IMR-90 (cell line): ENCODE results near the gene PCGF3. TPM values are rescaled to one million over a fixed set of nuclear protein-coding genes. Genes with fewer than 3 reads are reported as not detected.

ENCODE experiments used
- ATAC-seq: fragments of 200-7000 bp; cut with Tn5 transposase; 2 replicates; pipeline ENCODE4 v1.9.1; 2020; ENCODE audit warnings: low read depth, mild to moderate bottlenecking, moderate library complexity
- BruUV-seq: library from RNA; stranded (reverse); fragments of 400-500 nt; replicated peaks from 2 replicates; lab custom pipeline; 2021; lab: Mats Ljungman, UMichigan
- CTCF ChIA-PET: fragments of 300-600 bp; formaldehyde crosslinking; extraction: SDS; loops from one replicate; lab custom pipeline; 2021; ENCODE audit warnings: antibody characterized with exemption; lab: Yijun Ruan, JAX
- POLR2A ChIA-PET: fragments of 300-600 bp; sonication (Branson Sonifier 250); formaldehyde crosslinking; loops from one replicate; lab custom pipeline; 2022; ENCODE audit warnings: antibody characterized with exemption; ENCODE audit not compliant: unreplicated experiment; lab: Charles Lee
- DNase-seq: peaks from one replicate; pipeline ENCODE4 v3.0.0; 2013
- H2AFZ ChIP-seq: replicated peaks from 2 replicates; pipeline ENCODE3; 2013; ENCODE audit warnings: low read length, mild to moderate bottlenecking; ENCODE audit not compliant: poor library complexity
- H2AK5ac ChIP-seq: 2 replicates; pipeline ENCODE4 v1.6.1; 2013; ENCODE audit warnings: low read depth, low read length, inconsistent platforms
- H2AK9ac ChIP-seq: replicated peaks from 2 replicates; pipeline ENCODE3; 2013; ENCODE audit warnings: mild to moderate bottlenecking, low read depth, low read length, moderate library complexity; ENCODE audit not compliant: poor library complexity
- H2BK120ac ChIP-seq: 2 replicates; pipeline ENCODE4 v1.6.1; 2013; ENCODE audit warnings: low read depth, low read length, inconsistent platforms
- H2BK15ac ChIP-seq: 3 replicates; pipeline ENCODE4 v1.6.1; 2013; ENCODE audit warnings: low read depth, low read length, inconsistent platforms
- H2BK20ac ChIP-seq: 2 replicates; pipeline ENCODE4 v1.6.1; 2013; ENCODE audit warnings: low read depth, mild to moderate bottlenecking, inconsistent platforms, low read length, moderate library complexity
- H2BK5ac ChIP-seq: 2 replicates; pipeline ENCODE4 v1.6.1; 2013; ENCODE audit warnings: mild to moderate bottlenecking, low read depth, low read length, inconsistent platforms; ENCODE audit not compliant: poor library complexity, severe bottlenecking
- H3K14ac ChIP-seq: replicated peaks from 2 replicates; pipeline ENCODE4 v1.6.1; 2013; ENCODE audit warnings: low read depth, low read length, inconsistent platforms
- H3K18ac ChIP-seq: 2 replicates; pipeline ENCODE4 v1.6.1; 2013; ENCODE audit warnings: low read depth, low read length, control low read depth
- H3K23ac ChIP-seq: 2 replicates; pipeline ENCODE4 v1.6.1; 2013; ENCODE audit warnings: low read depth, low read length, inconsistent platforms
- H3K27ac ChIP-seq: 2 replicates; pipeline ENCODE4 v1.5.1; 2013; ENCODE audit warnings: mild to moderate bottlenecking, control low read depth, low read length; ENCODE audit not compliant: insufficient read depth
- H3K27me3 ChIP-seq: 2 replicates; pipeline ENCODE4 v1.6.1; 2013; ENCODE audit warnings: low read length; ENCODE audit not compliant: control insufficient read depth, insufficient read depth
- H3K36me3 ChIP-seq: 2 replicates; pipeline ENCODE4 v1.6.1; 2013; ENCODE audit warnings: low read length, mixed read lengths; ENCODE audit not compliant: control insufficient read depth, insufficient read depth
- H3K4ac ChIP-seq: 2 replicates; pipeline ENCODE4 v1.6.1; 2013; ENCODE audit warnings: low read depth, low read length, inconsistent platforms
- H3K4me1 ChIP-seq: 2 replicates; pipeline ENCODE4 v1.6.1; 2013; ENCODE audit warnings: low read length, mixed read lengths; ENCODE audit not compliant: control insufficient read depth, insufficient read depth
- H3K4me2 ChIP-seq: 2 replicates; pipeline ENCODE4 v1.6.1; 2013; ENCODE audit warnings: low read depth, mild to moderate bottlenecking, control low read depth, low read length, moderate library complexity
- H3K4me3 ChIP-seq: 2 replicates; pipeline ENCODE4 v1.5.1; 2013; ENCODE audit warnings: low read depth, mild to moderate bottlenecking, control low read depth, low read length, moderate library complexity; ENCODE audit not compliant: insufficient read depth
- H3K56ac ChIP-seq: 2 replicates; pipeline ENCODE4 v1.6.1; 2013; ENCODE audit warnings: low read length, inconsistent platforms; ENCODE audit not compliant: insufficient read depth; ENCODE audit errors: extremely low read depth
- H3K79me1 ChIP-seq, 2 experiments: 2 replicates each; pipeline ENCODE4 v1.6.1; 2013; ENCODE audit warnings: low read length in 2 of 2, inconsistent platforms in 1 of 2, low read depth in 1 of 2
- H3K9ac ChIP-seq: 2 replicates; pipeline ENCODE4 v1.6.1; 2013; ENCODE audit warnings: low read depth, low read length, control low read depth
- H3K9me1 ChIP-seq: 2 replicates; pipeline ENCODE4 v1.6.1; 2013; ENCODE audit warnings: low read length, inconsistent platforms; ENCODE audit not compliant: insufficient read depth
- H3K9me3 ChIP-seq: 2 replicates; pipeline ENCODE4 v1.6.1; 2013; ENCODE audit warnings: low read length; ENCODE audit not compliant: control insufficient read depth, insufficient read depth
- H4K20me1 ChIP-seq: 2 replicates; pipeline ENCODE4 v1.6.1; 2013; ENCODE audit warnings: low read length, inconsistent platforms; ENCODE audit not compliant: insufficient read depth
- H4K5ac ChIP-seq: 2 replicates; pipeline ENCODE4 v1.6.1; 2013; ENCODE audit warnings: mild to moderate bottlenecking, low read depth, low read length, control low read depth
- H4K8ac ChIP-seq, 2 experiments: 2 replicates each; pipeline ENCODE4 v1.6.1; 2013; ENCODE audit warnings: low read depth in 2 of 2, low read length in 2 of 2, control low read depth in 1 of 2, inconsistent platforms in 1 of 2
- H4K91ac ChIP-seq: 2 replicates; pipeline ENCODE4 v1.6.1; 2013; ENCODE audit warnings: low read depth, low read length, inconsistent platforms; ENCODE audit not compliant: insufficient read depth
- BHLHE40 ChIP-seq: fragments of 150-350 bp; IDR thresholded peaks from 2 replicates; pipeline ENCODE4 v1.6.1; 2016; ENCODE audit warnings: mild to moderate bottlenecking, low read depth, low read length
- CEBPB ChIP-seq: IDR thresholded peaks from 2 replicates; pipeline ENCODE4 v1.6.1; 2012; ENCODE audit warnings: low read depth, low read length, improper control_type of control experiment
- CHD1 ChIP-seq: IDR thresholded peaks from 2 replicates; pipeline ENCODE4 v1.6.1; 2012; ENCODE audit warnings: low read depth, low read length, improper control_type of control experiment
- FOS ChIP-seq: fragments of 150-350 bp; IDR thresholded peaks from 2 replicates; pipeline ENCODE4 v1.6.1; 2016; ENCODE audit warnings: low read depth, low read length
- MAFK ChIP-seq: IDR thresholded peaks from 2 replicates; pipeline ENCODE4 v1.6.1; 2012; ENCODE audit warnings: low read depth, low read length, improper control_type of control experiment
- MXI1 ChIP-seq: IDR thresholded peaks from 2 replicates; pipeline ENCODE4 v1.6.1; 2012; ENCODE audit warnings: low read depth, mild to moderate bottlenecking, low read length, moderate library complexity, borderline replicate concordance
- POLR2A ChIP-seq: IDR thresholded peaks from 2 replicates; pipeline ENCODE4 v1.6.1; 2012; ENCODE audit warnings: mild to moderate bottlenecking, low read depth, low read length
- RAD21 ChIP-seq: IDR thresholded peaks from 2 replicates; pipeline ENCODE4 v1.6.1; 2012; ENCODE audit warnings: low read length, improper control_type of control experiment
- RCOR1 ChIP-seq: IDR thresholded peaks from 2 replicates; pipeline ENCODE4 v1.6.1; 2012; ENCODE audit warnings: mild to moderate bottlenecking, low read length, improper control_type of control experiment; ENCODE audit not compliant: insufficient replicate concordance
- RFX5 ChIP-seq: IDR thresholded peaks from 2 replicates; pipeline ENCODE4 v1.8.0; 2012; ENCODE audit warnings: low read depth, mild to moderate bottlenecking, low read length, moderate library complexity
- SMC3 ChIP-seq: fragments of 150-350 bp; IDR thresholded peaks from 2 replicates; pipeline ENCODE4 v1.6.1; 2016; ENCODE audit warnings: low read depth, mild to moderate bottlenecking, antibody characterized with exemption, low read length, moderate library complexity
- WGBS, 2 experiments: methylation state at CpG; one replicate each; pipeline versions ENCODE4 v1.1.5 to v1.1.7; 2013; ENCODE audit warnings: missing lambda C conversion rate in 2 of 2; ENCODE audit not compliant: insufficient read length in 1 of 2; ENCODE audit errors: extremely low coverage in 2 of 2; 5-methylcytosine and 5-hydroxymethylcytosine counted together
- dilution Hi-C: fragments of 300-500 bp; cut with HindIII; formaldehyde crosslinking; loops from one replicate; pipeline ENCODE4 v1.14.3; 2018; ENCODE audit warnings: low sequenced_read_pairs; ENCODE audit not compliant: unreplicated experiment
- in situ Hi-C: fragments of 300-500 bp; cut with MboI; formaldehyde crosslinking; loops from 3 replicates; pipeline ENCODE4 v1.14.3; 2019; ENCODE audit warnings: low sequenced_read_pairs, inconsistent platforms, mixed read lengths
- intact Hi-C: fragments of 100-400 bp; cut with micrococcal nuclease; formaldehyde crosslinking; loops from 2 replicates; pipeline ENCODE4 v1.10.0; 2022
- polyA plus RNA-seq, 3 experiments: library from polyadenylated mRNA; depleted of rRNA; stranded (reverse); fragments of >200 nt; gene quantifications; 2 replicates each; pipeline ENCODE4 v1.2.3, GENCODE V29; 2012; ENCODE audit warnings: low replicate concordance in 1 of 3
- total RNA-seq: library from RNA; depleted of rRNA; stranded (reverse); fragments of >200 nt; gene quantifications from 2 replicates; pipeline ENCODE4 v1.2.3, GENCODE V29; 2012
- TF ChIP-seq, protein P1 (sequence below): fragments of 150-350 bp; IDR thresholded peaks from 2 replicates; pipeline ENCODE4 v1.6.1; 2016; ENCODE audit warnings: low read depth, mild to moderate bottlenecking, low read length, moderate library complexity, borderline replicate concordance
- TF ChIP-seq, protein P2 (sequence below): fragments of 150-350 bp; IDR thresholded peaks from 2 replicates; pipeline ENCODE4 v1.6.1; 2017; ENCODE audit warnings: mild to moderate bottlenecking, antibody characterized with exemption, low read length, low read depth
- TF ChIP-seq, protein P3 (sequence below): conservative IDR thresholded peaks from 2 replicates; pipeline ENCODE4 v1.5.1; 2012; ENCODE audit warnings: mild to moderate bottlenecking, low read depth, low read length, improper control_type of control experiment

The PCGF3 gene
- total and polyA plus RNA-seq, 2 of the 4 experiments (the other 2 are of a cell fraction): 40.0 to 55.3 TPM

DNA sequence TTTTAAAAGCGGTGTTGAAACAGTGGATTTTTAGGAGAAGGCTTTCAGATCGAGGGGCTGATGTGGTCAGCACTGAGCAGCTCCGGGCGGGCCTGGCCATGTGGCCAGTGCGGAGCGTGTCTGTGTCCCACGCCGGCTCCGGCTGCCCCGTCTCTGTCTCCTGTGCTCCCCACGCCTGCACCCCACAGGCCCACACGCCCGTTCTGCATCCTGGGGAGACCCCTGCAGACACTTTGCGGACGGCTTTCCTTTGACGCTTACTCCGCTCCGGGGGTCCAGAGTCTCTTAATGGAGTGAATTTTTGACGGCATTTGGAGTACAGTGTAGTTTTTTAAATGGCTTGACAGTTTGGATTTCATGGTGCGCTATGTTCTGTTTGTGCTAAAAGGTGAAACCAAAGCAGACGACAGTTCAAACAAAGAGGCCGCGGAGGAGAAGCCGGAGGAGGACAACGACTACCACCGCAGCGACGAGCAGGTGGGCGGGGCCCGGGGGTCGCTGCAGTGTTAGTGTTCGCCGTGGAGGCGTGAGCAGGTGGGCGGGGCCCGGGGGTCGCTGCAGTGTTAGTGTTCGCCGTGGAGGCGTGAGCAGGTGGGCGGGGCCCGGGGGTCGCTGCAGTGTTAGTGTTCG, 38.7 kb downstream of the PCGF3 start:
- intact Hi-C loops: no loop called here
- dilution Hi-C loops: no loop called here
- H3K79me1 ChIP-seq: peaks cover 8 to 50% of the 10 kb centered on the region in 2 experiments; a peak in 3 of 4 replicates
- H3K4ac ChIP-seq: no peak overlapping the region
- no peak overlapping the region for H2AK5ac ChIP-seq
- H3K4me3 ChIP-seq: no peak overlapping the region
- no peak overlapping the region for H4K91ac ChIP-seq
- no TSS peak for BruUV-seq
- ATAC-seq: no peak
- TF ChIP-seq, protein P1, sequence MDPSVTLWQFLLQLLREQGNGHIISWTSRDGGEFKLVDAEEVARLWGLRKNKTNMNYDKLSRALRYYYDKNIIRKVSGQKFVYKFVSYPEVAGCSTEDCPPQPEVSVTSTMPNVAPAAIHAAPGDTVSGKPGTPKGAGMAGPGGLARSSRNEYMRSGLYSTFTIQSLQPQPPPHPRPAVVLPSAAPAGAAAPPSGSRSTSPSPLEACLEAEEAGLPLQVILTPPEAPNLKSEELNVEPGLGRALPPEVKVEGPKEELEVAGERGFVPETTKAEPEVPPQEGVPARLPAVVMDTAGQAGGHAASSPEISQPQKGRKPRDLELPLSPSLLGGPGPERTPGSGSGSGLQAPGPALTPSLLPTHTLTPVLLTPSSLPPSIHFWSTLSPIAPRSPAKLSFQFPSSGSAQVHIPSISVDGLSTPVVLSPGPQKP: no peak
- no peak for TF ChIP-seq CEBPB
- no peak for TF ChIP-seq MAFK
- TF ChIP-seq, protein P2, sequence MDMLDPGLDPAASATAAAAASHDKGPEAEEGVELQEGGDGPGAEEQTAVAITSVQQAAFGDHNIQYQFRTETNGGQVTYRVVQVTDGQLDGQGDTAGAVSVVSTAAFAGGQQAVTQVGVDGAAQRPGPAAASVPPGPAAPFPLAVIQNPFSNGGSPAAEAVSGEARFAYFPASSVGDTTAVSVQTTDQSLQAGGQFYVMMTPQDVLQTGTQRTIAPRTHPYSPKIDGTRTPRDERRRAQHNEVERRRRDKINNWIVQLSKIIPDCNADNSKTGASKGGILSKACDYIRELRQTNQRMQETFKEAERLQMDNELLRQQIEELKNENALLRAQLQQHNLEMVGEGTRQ: no peak
- no peak for TF ChIP-seq MXI1
- TF ChIP-seq FOS: no peak
- TF ChIP-seq RAD21: no peak
- TF ChIP-seq RCOR1: no peak
- no peak for TF ChIP-seq RFX5
- TF ChIP-seq POLR2A: no peak
- no peak for TF ChIP-seq BHLHE40
- TF ChIP-seq CHD1: no peak
- TF ChIP-seq, protein P3, sequence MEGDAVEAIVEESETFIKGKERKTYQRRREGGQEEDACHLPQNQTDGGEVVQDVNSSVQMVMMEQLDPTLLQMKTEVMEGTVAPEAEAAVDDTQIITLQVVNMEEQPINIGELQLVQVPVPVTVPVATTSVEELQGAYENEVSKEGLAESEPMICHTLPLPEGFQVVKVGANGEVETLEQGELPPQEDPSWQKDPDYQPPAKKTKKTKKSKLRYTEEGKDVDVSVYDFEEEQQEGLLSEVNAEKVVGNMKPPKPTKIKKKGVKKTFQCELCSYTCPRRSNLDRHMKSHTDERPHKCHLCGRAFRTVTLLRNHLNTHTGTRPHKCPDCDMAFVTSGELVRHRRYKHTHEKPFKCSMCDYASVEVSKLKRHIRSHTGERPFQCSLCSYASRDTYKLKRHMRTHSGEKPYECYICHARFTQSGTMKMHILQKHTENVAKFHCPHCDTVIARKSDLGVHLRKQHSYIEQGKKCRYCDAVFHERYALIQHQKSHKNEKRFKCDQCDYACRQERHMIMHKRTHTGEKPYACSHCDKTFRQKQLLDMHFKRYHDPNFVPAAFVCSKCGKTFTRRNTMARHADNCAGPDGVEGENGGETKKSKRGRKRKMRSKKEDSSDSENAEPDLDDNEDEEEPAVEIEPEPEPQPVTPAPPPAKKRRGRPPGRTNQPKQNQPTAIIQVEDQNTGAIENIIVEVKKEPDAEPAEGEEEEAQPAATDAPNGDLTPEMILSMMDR: no peak
- TF ChIP-seq SMC3: no peak
- H2BK15ac ChIP-seq: no peak overlapping the region
- H4K5ac ChIP-seq: no peak overlapping the region
- ChIA-PET POLR2A (no interaction called here), CTCF (no interaction called here)
- H2AFZ ChIP-seq: no peak overlapping the region
- H4K20me1 ChIP-seq: peaks cover 41% of the 10 kb centered on the region
- no peak overlapping the region for H3K14ac ChIP-seq
- no peak overlapping the region for H3K23ac ChIP-seq
- no peak overlapping the region for H3K56ac ChIP-seq
- no peak overlapping the region for H3K9ac ChIP-seq
- H2BK20ac ChIP-seq: no peak overlapping the region
- no peak overlapping the region for H4K8ac ChIP-seq
- H3K4me1 ChIP-seq: peaks cover 12% of the 10 kb centered on the region
- DNase-seq: no peak
- H3K36me3 ChIP-seq: peaks cover 31% of the 10 kb centered on the region
- H2BK120ac ChIP-seq: no peak overlapping the region
- no peaks in the 10 kb centered on the region for H3K9me3 ChIP-seq
- H2BK5ac ChIP-seq: no peak overlapping the region
- no peak overlapping the region for H3K27ac ChIP-seq
- no peak overlapping the region for H2AK9ac ChIP-seq
- in situ Hi-C loops: no loop called here
- H3K18ac ChIP-seq: no peak overlapping the region
- H3K9me1 ChIP-seq: peaks cover 6% of the 10 kb centered on the region; the same call in 1 of the 2 replicates
- 94% methylated on average over 13 of the region's 44 CpGs; no CpG with 5 or more reads in 1 of the 2 experiments for WGBS, 2 experiments
- no peak overlapping the region for H3K4me2 ChIP-seq
- no peaks in the 10 kb centered on the region for H3K27me3 ChIP-seq
